NT2/D1 (cell line): ENCODE measurements around the gene MRPL27.

Experiments
- DNase-seq: peaks from one replicate; pipeline ENCODE4 v3.0.0-alpha.2; 2011; ENCODE audit warnings: low read depth, low spot score
- H3K27me3 ChIP-seq: 2 replicates; pipeline ENCODE4 v1.6.0; 2011; ENCODE audit warnings: mild to moderate bottlenecking; ENCODE audit not compliant: insufficient read length, insufficient read depth
- H3K36me3 ChIP-seq: 2 replicates; pipeline ENCODE4 v1.6.1; 2011; ENCODE audit warnings: mild to moderate bottlenecking, low read length, mixed read lengths; ENCODE audit not compliant: insufficient read depth, insufficient read length
- H3K4me1 ChIP-seq: 2 replicates; pipeline ENCODE4 v1.5.1; 2011; ENCODE audit not compliant: insufficient read depth, insufficient read length
- H3K4me3 ChIP-seq: 2 replicates; pipeline ENCODE4 v1.5.1; 2011; ENCODE audit warnings: low read depth; ENCODE audit not compliant: insufficient read length
- H3K9ac ChIP-seq: 2 replicates; pipeline ENCODE4 v1.6.0; 2011; ENCODE audit warnings: low read depth; ENCODE audit not compliant: insufficient read length
- H3K9me3 ChIP-seq: 2 replicates; pipeline ENCODE4 v1.5.1; 2011; ENCODE audit warnings: mild to moderate bottlenecking, low read length; ENCODE audit not compliant: insufficient read depth
- SUZ12 ChIP-seq: IDR thresholded peaks from 2 replicates; pipeline ENCODE4 v1.6.1; 2011; ENCODE audit not compliant: insufficient read length, insufficient read depth; ENCODE audit errors: extremely low read depth
- YY1 ChIP-seq: IDR thresholded peaks from 2 replicates; pipeline ENCODE4 v1.6.1; 2011; ENCODE audit not compliant: insufficient read length, insufficient read depth
- ZNF274 ChIP-seq: IDR thresholded peaks from 2 replicates; pipeline ENCODE4 v1.6.1; 2011; ENCODE audit warnings: mild to moderate bottlenecking, low read depth, low read length

MRPL27 gene

DNA sequence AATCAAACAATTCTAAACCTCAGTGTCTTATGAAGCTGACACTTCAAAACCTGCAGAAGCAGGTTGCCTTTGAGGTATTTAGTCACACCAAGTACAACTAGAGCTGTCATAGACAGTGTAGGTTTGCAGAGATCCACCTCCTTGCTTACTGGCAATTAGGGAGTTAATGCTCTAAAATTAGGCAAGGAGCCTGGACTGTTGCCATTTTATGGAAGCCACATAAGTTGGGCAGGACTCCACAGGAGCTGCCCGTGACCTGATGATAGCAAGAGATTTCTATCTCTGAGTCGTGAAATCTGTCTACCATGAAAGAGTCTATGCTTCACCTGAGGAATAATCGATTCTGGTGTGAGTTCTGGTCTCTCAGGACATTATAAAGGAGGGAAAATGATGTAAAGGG is 8.9 kb upstream of the MRPL27 start:
- H3K27me3 ChIP-seq = no peaks in the 10 kb centered on the region
- H3K36me3 ChIP-seq = peaks cover 92% of the 10 kb centered on the region
- DNase-seq = no peak
- TF ChIP-seq ZNF274 (no peak), SUZ12 (no peak), YY1 (no peak)
- H3K4me3 ChIP-seq = no peak overlapping the region
- H3K9ac ChIP-seq = no peak overlapping the region
- H3K9me3 ChIP-seq = no peaks in the 10 kb centered on the region
- peaks cover 8% of the 10 kb centered on the region for H3K4me1 ChIP-seq

DNA sequence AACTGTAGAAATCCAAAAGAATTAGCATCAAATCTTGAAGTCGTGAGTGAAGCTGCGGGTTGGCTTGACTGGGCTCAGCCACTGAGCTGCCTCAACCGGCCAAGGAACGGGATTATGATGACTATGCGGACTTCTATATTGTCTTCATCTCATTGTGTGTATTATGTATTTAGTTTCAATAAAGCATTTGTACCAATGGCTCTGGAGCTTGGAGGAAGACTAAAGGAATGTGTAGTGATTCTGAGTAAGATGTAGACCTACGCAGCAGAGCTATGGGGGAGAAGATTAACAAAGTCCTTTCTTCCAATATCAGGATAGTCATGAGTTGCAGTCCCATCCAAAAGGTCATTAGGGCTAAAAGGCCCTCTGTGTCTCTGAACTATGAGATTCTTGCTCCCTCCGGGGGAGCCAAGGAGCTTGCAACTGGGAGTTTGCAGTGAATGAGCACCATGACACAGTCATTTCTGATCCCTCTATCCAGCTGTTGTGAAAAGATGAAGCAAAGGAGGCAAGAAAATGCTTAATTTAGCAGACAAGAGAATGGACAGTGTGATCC is 8.4 kb upstream of the MRPL27 start:
- H3K4me3 ChIP-seq = no peak overlapping the region
- H3K36me3 ChIP-seq = peaks cover 92% of the 10 kb centered on the region
- TF ChIP-seq SUZ12 = no peak
- TF ChIP-seq YY1 = no peak
- no peak for TF ChIP-seq ZNF274
- H3K4me1 ChIP-seq = peaks cover 8% of the 10 kb centered on the region
- H3K9me3 ChIP-seq = no peaks in the 10 kb centered on the region
- H3K9ac ChIP-seq = no peak overlapping the region
- no peak for DNase-seq
- H3K27me3 ChIP-seq = no peaks in the 10 kb centered on the region

DNA sequence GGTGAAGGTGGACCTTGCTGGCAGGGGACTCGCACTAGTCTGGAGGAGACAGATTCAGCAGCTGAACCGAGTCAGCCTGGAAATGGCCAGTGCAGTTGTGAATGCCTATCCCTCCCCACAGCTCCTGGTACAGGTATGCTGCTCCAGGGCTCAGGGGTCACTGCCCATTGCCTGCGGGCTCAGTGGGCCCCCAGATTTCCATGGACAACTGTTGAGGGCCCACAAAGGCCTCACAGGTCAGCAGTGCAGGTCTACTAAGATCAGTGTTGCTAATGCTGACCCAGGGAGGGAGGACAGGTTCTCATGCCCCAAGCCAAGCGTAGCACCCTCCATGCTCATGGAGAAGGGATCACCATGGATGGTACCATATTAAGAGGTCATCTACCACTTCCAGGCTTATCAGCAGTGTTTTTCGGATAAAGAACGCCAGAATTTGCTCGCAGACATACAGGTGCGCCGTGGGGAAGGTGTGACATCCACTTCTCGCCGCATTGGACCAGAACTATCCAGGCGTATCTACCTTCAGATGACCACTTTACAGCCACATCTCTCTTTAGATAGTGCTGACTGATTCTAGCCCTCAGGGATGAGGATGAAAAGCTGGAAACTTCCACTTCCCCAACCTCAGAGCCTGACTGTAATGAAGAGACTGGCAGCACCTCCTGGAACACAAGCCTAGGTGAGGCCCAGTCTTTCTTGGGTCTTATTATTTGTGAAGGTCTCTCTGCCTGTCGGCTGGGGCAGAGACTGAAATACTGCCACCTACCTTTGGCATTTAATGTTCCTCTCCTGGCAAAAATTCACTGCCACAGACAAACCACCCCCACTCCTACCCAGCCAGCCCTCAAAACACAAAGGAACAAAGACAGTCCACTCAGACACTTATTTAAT is 7.6 kb upstream of the MRPL27 start:
- Histone ChIP-seq H3K27me3 (no peaks in the 10 kb centered on the region), H3K36me3 (peaks cover 93% of the 10 kb centered on the region)
- DNase-seq = no peak

DNA sequence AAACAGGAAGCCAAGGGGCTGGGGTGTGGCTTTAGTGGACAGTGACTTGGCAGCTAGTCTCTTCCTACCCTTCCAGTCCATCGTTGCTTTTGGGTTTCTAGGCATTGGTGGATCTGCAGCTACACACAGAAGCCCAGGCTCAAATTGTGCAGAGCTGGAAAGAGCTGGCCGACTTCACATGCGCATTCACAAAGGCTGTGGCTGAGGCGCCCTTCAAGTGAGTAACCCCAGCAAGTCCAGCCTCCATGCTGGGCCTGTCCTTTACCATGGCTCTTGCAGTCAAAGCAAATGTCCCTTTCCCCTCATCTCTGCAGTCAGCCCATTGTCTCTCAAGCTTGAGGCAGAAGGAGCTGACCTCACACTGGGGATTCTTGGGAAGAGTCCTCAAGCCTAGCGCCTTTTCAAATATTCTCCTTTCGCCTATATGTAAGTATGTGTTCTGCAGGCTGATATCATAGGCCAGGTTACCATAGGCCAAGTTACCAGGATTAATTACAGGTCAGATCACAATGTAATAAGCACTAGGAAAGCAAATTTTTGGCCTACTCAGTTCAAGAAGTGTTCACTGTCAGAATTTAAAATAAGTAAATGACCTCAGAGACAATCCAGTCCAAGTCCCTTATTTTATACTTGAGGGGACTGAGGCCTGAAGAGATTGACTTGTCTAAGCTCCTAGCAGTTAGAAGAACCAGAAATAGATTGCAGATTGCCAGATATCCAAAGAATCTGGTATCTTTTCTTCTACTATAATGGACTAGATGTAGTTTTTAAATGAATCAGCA is 6.6 kb upstream of the MRPL27 start:
- Histone ChIP-seq H3K9me3 (no peaks in the 10 kb centered on the region), H3K4me1 (peaks cover 8% of the 10 kb centered on the region), H3K36me3 (peaks cover 90% of the 10 kb centered on the region), H3K9ac (no peak overlapping the region), H3K4me3 (no peak overlapping the region), H3K27me3 (no peaks in the 10 kb centered on the region)
- no peak for TF ChIP-seq ZNF274
- no peak for TF ChIP-seq YY1
- TF ChIP-seq SUZ12 = no peak
- DNase-seq = no peak

More for the DNA sequence above, 7.6 kb upstream of the MRPL27 start:
- H3K4me3 ChIP-seq = no peak overlapping the region
- H3K9ac ChIP-seq = no peak overlapping the region
- TF ChIP-seq SUZ12 (no peak), ZNF274 (no peak), YY1 (no peak)
- H3K4me1 ChIP-seq = peaks cover 8% of the 10 kb centered on the region
- no peaks in the 10 kb centered on the region for H3K9me3 ChIP-seq

DNA sequence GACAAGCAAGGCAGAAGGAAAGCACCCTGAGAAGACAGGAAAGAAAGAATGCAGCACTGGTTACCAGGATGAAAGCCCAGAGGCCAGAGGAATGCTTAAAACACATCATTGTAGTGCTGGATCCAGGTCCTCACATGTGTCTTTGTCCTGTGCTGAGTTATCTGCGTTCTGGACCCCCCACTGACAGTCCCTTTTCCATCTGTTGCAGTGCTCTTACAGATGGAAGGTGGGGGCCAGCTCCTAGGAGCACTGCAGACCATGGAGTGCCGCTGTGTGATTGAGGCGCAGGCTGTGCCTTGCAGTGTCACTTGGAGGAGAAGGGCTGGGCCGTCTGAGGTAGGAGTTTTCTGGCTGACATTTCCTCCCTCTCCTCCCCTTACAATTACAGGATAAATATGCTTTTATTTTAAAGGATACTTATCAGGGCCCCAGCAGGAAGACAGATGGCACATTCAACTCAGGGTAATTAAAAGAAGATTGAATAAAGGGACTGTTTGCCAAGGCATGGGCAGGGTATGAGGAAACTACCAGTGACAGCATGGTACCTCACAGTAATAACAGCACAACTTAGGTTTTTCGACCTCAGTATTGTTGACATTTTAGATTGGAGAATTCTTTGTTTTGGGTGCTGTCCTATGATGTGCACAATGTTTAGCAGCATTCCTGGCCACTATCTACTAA is 3.0 kb upstream of the MRPL27 start:
- H3K36me3 ChIP-seq = peaks cover 66% of the 10 kb centered on the region
- H3K9me3 ChIP-seq = no peaks in the 10 kb centered on the region
- H3K4me1 ChIP-seq = peaks cover 8% of the 10 kb centered on the region
- no peaks in the 10 kb centered on the region for H3K27me3 ChIP-seq
- TF ChIP-seq SUZ12 = no peak
- no peak for TF ChIP-seq YY1
- TF ChIP-seq ZNF274 = no peak
- H3K4me3 ChIP-seq = no peak overlapping the region
- H3K9ac ChIP-seq = no peak overlapping the region
- DNase-seq = no peak

DNA sequence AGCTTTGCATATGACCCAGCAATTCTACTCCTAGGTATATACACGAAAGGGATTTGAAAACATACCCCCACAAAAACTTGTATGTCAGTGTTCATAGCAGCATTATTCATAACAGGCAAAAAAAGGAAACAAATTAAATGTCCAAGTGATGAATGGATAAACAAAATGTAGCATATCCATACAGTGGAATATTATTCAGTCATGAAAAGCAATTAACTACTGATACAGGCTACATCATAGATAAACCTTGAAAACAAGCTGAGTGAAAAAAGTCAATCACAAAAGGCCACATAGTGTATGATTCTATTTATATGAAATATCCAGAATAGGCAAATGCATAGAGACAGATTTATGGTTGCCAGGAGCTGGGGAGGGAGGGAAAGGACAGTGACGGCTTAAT is 721 bp upstream of the MRPL27 start:
- Histone ChIP-seq H3K9me3 (no peaks in the 10 kb centered on the region), H3K9ac (peak overlapping the region; percentile 99), H3K4me3 (peak overlapping the region; percentile 98), H3K36me3 (peaks cover 66% of the 10 kb centered on the region), H3K27me3 (no peaks in the 10 kb centered on the region), H3K4me1 (peaks cover 3% of the 10 kb centered on the region)
- TF ChIP-seq YY1 (no peak), SUZ12 (no peak), ZNF274 (no peak)
- no peak for DNase-seq
